ENCODE data around the gene PELI3.

DNA sequence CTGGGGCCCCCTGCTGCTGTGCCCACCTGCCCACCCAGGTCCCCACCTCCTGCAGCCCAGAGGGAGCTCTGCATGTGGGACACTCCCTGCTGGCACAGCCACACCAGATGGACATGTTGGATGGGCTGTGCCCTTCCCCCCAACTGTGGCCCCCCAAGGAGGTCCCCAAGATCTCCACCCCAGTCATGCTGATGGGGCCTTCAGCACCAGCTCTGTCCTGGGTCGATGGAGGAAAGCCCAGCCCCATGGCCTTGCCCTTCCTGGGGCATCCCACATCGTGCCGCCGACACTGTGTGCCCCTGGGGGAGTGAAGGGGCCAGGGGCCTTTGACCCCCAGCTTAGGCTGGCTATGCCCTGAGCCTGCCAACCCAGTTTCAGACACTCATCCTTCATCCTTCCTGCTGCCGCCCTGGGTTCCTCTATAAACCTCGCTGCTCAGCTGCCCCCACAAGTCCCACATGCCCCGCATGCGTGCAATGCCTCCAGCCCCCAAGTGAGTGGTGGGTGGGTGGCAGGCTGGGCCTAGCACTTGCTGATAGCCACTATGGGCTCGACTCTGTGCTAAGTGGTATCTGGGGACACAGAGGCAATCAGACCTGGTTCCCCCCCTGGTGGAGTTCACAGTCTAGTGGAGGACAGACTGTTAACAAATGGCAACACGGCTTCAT lies 9.6 kb downstream of the PELI3 start:
- TF ChIP-seq, protein P1, sequence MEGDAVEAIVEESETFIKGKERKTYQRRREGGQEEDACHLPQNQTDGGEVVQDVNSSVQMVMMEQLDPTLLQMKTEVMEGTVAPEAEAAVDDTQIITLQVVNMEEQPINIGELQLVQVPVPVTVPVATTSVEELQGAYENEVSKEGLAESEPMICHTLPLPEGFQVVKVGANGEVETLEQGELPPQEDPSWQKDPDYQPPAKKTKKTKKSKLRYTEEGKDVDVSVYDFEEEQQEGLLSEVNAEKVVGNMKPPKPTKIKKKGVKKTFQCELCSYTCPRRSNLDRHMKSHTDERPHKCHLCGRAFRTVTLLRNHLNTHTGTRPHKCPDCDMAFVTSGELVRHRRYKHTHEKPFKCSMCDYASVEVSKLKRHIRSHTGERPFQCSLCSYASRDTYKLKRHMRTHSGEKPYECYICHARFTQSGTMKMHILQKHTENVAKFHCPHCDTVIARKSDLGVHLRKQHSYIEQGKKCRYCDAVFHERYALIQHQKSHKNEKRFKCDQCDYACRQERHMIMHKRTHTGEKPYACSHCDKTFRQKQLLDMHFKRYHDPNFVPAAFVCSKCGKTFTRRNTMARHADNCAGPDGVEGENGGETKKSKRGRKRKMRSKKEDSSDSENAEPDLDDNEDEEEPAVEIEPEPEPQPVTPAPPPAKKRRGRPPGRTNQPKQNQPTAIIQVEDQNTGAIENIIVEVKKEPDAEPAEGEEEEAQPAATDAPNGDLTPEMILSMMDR (IDR thresholded peaks at IDR 0.05): no peak
- no peak for TF ChIP-seq EZH2 (IDR thresholded peaks at IDR 0.05; ENCODE audit: borderline replicate concordance, insufficient read depth, low read depth, low read length, poor library complexity, severe bottlenecking)
